GM19099 (cell line): ENCODE measurements around the gene TAOK3.

ENCODE experiments used
- POLR2A ChIP-seq: IDR thresholded peaks from 3 replicates; pipeline ENCODE4 v1.6.1; 2011; ENCODE audit warnings: low read depth; ENCODE audit not compliant: insufficient read length; ENCODE audit errors: extremely low read depth

The TAOK3 gene

DNA sequence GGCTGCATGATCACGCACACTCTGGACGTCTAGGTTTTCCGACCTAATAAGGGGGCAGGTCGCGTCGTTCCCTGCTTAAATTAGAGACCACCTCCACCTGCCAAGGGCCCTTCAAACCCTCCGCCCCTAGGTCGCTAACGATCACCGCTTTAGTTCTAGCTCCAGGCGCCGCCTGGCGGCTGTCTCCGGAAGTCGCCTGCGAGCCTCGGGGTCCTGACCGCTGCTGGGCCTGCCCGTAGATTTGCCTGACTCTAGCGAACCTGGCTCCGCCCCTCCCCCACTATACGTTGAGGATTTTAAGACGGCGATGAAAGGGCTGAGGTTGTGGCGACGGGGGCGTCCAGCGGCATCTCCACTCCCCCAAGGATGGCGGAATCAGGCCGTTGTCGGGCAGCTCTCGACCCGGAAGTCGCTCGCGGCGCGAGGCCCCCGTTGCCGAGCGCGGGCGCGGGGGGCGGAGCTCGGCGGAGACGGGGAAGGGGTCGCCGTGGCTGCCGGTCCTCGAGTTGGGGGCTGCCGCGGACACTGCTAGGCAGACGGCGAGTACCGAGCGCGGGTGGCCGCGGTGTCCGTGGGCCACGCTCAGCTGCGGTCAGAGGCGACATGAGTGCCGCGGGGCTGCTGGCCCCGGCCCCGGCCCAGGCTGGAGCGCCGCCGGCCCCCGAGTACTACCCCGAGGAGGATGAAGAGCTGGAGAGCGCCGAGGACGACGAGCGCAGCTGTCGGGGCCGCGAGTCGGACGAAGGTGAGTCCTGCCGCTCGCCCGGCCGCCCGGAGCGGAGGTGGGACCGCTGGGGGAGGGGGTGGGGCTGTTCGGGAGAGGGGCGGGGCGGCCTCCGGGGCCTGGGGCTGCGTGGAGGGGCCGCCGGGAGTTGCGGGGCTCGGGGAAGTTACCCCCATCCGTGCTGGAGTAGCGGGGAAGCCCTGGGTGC is 3.6 kb upstream of the TAOK3 start, which contains the start of gene SUDS3:
Gene SUDS3 (plus strand): TSS at position 467 of the 932 bp plus-strand sequence. CDS start 137 bp downstream, at position 604.
- peak; percentile 59 for TF ChIP-seq POLR2A

GRCh38 chr12:118375348-118375747 is 2.6 kb upstream of the TAOK3 start:
- no peak for TF ChIP-seq POLR2A

GRCh38 chr12:118374909-118375308 is 2.2 kb upstream of the TAOK3 start:
- no peak for TF ChIP-seq POLR2A

DNA sequence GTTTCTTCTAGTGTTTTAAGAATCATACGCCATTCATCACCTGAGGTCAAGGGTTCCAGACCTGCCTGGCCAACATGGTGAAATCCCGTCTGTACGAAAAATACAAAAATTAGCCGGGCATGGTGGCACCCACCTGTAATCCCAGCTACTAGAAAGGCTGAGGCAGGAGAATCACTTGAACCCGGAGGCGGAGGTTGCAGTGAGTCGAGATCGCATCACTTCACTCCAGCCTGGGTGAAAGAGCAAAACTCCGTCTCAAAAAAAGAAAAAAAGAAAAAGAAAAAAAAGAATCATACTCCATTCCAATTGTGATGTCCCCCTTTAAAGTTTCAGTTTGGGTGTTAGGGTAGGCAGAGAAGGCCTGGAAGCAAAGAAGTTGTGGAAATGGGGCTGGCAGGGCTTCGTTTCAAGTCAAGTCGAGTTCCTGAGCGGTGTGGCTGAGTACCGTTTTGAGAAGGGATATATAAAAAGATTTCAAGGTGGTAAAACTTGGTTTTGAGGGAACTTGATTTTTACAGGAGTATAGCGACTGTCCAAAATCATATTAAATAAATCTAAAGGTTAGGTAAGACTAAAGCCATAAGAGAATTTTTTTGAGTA is 1.5 kb upstream of the TAOK3 start:
- no peak for TF ChIP-seq POLR2A

DNA sequence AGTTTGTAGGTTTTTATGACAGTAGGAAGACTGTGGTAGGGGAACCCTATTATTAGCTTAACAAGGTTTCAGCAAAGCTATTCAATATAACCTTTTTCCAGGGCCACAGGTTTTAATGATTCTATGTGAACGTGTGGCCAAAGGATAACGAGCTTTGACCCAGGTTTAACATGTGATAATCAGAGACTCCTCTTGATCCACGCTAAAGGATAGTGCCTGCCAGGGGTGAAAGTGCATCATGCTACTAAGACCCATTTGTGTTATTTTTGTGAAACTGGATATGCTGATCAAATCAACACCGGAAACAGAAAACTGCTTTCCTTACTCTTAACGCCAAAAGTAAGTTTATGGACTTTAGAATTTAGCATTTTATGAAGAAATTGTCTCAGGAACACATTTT is 909 bp upstream of the TAOK3 start:
- no peak for TF ChIP-seq POLR2A

GRCh38 chr12:118371321-118372282 is 1.1 kb downstream of the TAOK3 start:
- no peak for TF ChIP-seq POLR2A

DNA sequence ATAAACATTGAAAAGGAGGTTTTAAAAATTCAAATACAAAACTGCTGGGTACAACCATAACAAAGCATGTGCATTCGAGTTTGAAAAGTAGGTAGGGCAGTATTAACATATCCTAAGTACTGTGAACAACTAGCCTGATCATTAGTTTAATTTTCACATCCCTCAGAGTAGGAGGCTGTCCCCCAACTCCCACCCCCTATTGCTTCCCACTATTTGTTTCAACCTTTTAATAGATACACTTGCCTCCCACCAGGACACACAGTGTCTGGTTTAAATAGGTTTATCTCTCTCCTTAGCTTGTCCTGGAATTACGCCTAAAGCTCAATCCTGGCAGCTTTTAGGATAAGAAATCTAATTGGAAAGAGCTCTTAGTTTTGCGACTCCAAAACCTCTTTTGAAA is 2.1 kb downstream of the TAOK3 start:
- TF ChIP-seq POLR2A: no peak

GRCh38 chr12:118368821-118369220 is 3.9 kb downstream of the TAOK3 start:
- TF ChIP-seq POLR2A: no peak

DNA sequence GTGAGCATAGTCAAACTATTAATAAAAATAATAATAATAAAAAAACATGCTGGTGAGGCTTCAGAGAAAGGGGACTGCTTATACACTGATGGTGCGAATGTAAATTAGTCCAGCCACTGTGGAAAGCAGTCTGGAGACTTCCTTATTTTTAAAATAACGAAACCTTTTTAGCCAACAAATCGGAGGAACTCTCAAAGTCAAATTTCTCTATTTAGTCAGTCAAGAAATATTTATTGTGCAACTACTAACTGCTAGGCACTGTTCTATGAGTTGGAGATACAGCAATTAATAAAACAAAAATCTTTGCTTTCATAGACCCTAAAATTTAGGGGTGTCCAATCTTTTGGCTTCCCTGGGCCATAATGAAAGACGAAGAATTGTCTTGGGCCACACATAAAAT is 10.8 kb downstream of the TAOK3 start:
- TF ChIP-seq POLR2A: no peak

- no peak for TF ChIP-seq POLR2A
These were observed 11.7 kb downstream of the TAOK3 start for GRCh38 chr12:118361092-118361404.

DNA sequence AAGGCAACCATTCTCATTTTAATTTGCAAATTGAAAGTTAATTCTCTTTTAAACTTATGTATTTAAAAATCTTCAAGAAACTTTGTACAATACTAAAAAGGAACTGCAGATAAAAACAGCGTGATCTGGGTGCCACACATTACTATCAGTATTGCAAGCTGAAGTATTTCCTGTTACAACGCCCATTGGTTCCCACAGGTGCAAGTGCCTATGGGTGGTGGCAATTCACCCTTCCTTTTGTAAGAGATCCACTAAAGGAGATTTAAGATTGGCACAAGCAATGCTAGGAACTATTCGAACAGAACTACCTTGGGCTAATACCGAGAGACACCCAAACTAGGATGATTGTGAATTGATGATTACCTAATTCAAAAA is 13.2 kb downstream of the TAOK3 start:
- peak; percentile 30 for TF ChIP-seq POLR2A

- TF ChIP-seq POLR2A: peak; percentile 40
These were observed 13.8 kb downstream of the TAOK3 start for GRCh38 chr12:118358612-118359540.

- no peak for TF ChIP-seq POLR2A
These were observed 14.7 kb downstream of the TAOK3 start for GRCh38 chr12:118358008-118358359.
